Lower leg skin (tissue), 4 donors: ENCODE data around the gene NFILZ. TPM values are rescaled to one million over a fixed set of nuclear protein-coding genes. Genes with fewer than 3 reads are reported as not detected.

Source experiments
- DNase-seq, 2 donors: peaks; one replicate each; pipeline ENCODE4 v3.0.0-alpha.2; 2019; ENCODE audit warnings: low spot score in 2 of 2
- H3K4me3 ChIP-seq: fragments of 200-600 bp; sonication (generic); 2 replicates; pipeline ENCODE4 v1.5.1; 2017; ENCODE audit warnings: mild to moderate bottlenecking, low read depth; ENCODE audit not compliant: poor library complexity, severe bottlenecking
- POLR2A ChIP-seq, 2 donors: fragments of 450-650 bp; IDR thresholded peaks; one replicate each; pipeline ENCODE4 v1.6.1; 2016 to 2017; ENCODE audit warnings: antibody characterized with exemption in 2 of 2, mild to moderate bottlenecking in 1 of 2, moderate library complexity in 1 of 2
- WGBS, 2 donors: methylation state at CpG; one replicate each; pipeline ENCODE4 v1.1.5; 2018; 5-methylcytosine and 5-hydroxymethylcytosine counted together
- intact Hi-C: fragments of 100-400 bp; cut with DNase I; formaldehyde crosslinking; loops from one replicate; pipeline ENCODE4 v1.15.0; 2023; ENCODE audit warnings: low total_unique reads
- total RNA-seq, 4 donors: library from RNA; depleted of rRNA; stranded (reverse); fragments of >200 nt; gene quantifications; one replicate each; pipeline ENCODE4 v1.1.0, GENCODE V29; 2016
- TF ChIP-seq, protein P1 (sequence below), 3 donors: fragments of 450-650 bp; IDR thresholded peaks; one replicate each; pipeline ENCODE4 v1.5.1; 2016; ENCODE audit warnings: antibody characterized with exemption in 3 of 3, mild to moderate bottlenecking in 3 of 3, moderate library complexity in 2 of 3

Gene NFILZ
- total RNA-seq, 4 donors from 2014 or later, result not detected

GRCh38 chr19:8601796-8602195 is 28.6 kb upstream of the NFILZ start:
- DNase-seq, result no peak
- 91 to 98% methylated on average over 5 of the region's 5 CpGs for WGBS, 2 donors
- no peak overlapping the region for H3K4me3 ChIP-seq
- TF ChIP-seq POLR2A (IDR thresholded peaks at IDR 0.05), result no peak
- TF ChIP-seq, protein P1, sequence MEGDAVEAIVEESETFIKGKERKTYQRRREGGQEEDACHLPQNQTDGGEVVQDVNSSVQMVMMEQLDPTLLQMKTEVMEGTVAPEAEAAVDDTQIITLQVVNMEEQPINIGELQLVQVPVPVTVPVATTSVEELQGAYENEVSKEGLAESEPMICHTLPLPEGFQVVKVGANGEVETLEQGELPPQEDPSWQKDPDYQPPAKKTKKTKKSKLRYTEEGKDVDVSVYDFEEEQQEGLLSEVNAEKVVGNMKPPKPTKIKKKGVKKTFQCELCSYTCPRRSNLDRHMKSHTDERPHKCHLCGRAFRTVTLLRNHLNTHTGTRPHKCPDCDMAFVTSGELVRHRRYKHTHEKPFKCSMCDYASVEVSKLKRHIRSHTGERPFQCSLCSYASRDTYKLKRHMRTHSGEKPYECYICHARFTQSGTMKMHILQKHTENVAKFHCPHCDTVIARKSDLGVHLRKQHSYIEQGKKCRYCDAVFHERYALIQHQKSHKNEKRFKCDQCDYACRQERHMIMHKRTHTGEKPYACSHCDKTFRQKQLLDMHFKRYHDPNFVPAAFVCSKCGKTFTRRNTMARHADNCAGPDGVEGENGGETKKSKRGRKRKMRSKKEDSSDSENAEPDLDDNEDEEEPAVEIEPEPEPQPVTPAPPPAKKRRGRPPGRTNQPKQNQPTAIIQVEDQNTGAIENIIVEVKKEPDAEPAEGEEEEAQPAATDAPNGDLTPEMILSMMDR (IDR thresholded peaks at IDR 0.05), result no peak
- intact Hi-C loops, result no loop called here

DNA sequence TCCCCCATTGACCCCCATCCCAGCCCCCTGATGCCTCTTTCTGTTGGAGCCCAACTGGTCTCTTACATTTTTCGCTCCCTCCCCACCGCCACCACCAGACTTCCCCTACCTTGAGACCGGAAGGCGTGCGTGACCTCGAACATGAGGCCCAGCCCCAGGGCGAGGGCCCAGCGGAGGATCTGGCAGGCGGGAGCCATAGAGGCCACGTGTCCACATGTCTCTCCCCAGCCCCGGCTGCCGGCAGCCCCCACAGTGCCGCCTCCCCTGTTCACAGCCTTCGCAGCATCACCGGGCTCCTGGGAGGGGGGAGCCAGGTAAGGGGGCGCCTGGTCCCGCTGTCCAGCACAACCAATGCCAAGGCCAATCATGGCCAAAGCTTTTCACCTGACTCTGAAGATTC is 24.9 kb upstream of the NFILZ start:
- intact Hi-C loops, result no loop called here
- WGBS, 2 donors, result 96 to 98% methylated on average over 16 to 17 of the region's 17 CpGs
- H3K4me3 ChIP-seq, result no peak overlapping the region
- DNase-seq, result no peak
- TF ChIP-seq, protein P1 (IDR thresholded peaks at IDR 0.05), result no peak
- TF ChIP-seq POLR2A (IDR thresholded peaks at IDR 0.05), result no peak

DNA sequence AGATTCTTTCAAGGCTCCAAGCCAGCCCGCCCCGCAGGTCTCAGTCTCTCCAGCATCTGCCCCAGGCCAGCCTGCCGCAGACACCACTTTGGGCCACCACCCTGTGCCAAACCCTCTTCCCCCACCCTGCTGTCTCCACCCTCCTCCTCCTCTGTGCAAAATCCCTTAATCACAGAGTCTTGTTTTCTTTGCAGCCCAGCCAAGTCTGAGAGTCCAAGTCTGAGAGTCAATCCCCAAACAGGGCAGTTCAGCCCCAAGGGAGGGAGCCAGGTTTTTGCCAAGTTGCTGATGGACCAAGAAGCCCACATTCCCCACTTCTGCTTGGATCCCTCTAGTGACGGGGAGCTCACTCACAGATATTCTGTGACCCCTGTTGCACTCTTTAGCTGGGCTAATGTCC is 23.0 kb upstream of the NFILZ start:
- H3K4me3 ChIP-seq, result no peak overlapping the region
- DNase-seq, result peak in 1 of 2 donors; percentile 84
- TF ChIP-seq, protein P1 (IDR thresholded peaks at IDR 0.05), result no peak
- TF ChIP-seq POLR2A (IDR thresholded peaks at IDR 0.05), result no peak
- 47 to 59% methylated on average over 4 of the region's 4 CpGs for WGBS, 2 donors
- intact Hi-C loops, result no loop called here

GRCh38 chr19:8608941-8609278 is 21.5 kb upstream of the NFILZ start:
- WGBS, 2 donors, result 41 to 69% methylated on average over 5 of the region's 5 CpGs
- no peak for DNase-seq
- TF ChIP-seq, protein P1 (IDR thresholded peaks at IDR 0.05), result no peak
- TF ChIP-seq POLR2A (IDR thresholded peaks at IDR 0.05), result no peak
- H3K4me3 ChIP-seq, result no peak overlapping the region
- intact Hi-C loops, result no loop called here

DNA sequence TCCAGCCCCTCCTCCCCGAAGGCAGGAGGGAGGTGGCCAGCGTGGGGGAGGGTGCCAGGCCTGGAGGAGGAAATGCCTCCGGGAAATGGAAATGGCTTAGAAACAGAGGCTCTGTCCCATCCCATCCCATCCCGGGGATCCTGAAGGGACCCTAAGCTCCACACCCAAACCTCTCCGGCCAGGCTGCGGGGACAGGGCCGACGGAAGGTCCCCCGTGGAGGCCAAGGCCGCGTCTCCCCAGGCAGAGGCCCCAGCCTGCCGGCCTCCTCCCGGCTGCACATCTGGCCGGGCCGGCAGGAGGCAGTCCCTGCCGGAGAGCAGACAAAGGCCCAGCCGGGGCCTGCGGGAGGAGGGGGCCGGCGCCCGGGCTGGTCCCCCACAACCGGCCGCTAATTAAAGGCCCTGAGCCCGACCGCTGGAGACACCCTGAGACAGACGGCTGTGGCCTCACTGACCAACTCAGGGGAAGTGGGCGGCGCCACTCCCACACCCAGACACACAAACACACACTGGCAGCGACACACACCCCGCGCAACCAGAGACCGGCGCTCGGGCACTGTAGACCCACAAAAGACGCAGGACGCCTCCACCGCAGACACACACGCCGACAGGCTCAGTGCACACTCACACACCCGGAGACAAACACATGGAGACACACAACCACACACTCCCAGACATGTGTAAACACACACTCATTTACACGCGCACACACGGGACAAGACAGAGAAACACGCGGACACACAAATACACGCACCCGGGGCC is 21.0 kb upstream of the NFILZ start:
- 1 to 4% methylated on average over 25 to 47 of the region's 47 CpGs for WGBS, 2 donors
- TF ChIP-seq, protein P1 (IDR thresholded peaks at IDR 0.05), result peak in 1 of 3 donors; percentile 16
- TF ChIP-seq POLR2A (IDR thresholded peaks at IDR 0.05), result no peak
- peak overlapping the region; percentile 48 for H3K4me3 ChIP-seq
- intact Hi-C loops, result no loop called here
- DNase-seq, result peak in 1 of 2 donors; percentile 93
